Cortex of kidney (tissue), 1 donor: ENCODE measurements around the gene PRR9.
"Not testable (repeated sequence)": the region's sequence is repeated elsewhere in the genome, so short reads cannot be mapped to it uniquely, and the experiment has no call there.

Source experiments
- DNase-seq: peaks from one replicate; lab custom pipeline; 2025; lab: John Stamatoyannopoulos, UW

The PRR9 gene

GRCh38 chr1:153229076-153229829, 11.9 kb downstream of the PRR9 start:
- not testable (repeated sequence) for DNase-seq

DNA sequence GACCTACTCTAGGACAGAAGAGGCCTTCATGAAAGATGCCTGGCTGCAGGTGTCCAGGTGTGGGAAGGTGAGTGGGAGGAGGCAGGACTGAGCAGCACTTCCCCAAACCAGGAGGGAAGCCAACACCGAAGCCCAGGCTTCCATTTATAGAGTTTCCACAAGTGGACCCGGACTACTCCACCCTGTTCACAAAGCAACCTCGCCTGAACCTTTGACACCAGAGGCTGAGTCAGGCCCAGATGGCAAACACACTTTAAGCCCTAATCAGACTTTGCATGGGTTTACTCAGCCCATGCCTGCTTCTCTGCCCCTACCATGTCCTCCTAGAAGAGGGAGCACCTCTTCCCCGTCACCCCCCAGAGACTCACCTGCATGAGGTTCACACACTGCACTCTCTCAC, 14.0 kb downstream of the PRR9 start:
- DNase-seq: no peak

DNA sequence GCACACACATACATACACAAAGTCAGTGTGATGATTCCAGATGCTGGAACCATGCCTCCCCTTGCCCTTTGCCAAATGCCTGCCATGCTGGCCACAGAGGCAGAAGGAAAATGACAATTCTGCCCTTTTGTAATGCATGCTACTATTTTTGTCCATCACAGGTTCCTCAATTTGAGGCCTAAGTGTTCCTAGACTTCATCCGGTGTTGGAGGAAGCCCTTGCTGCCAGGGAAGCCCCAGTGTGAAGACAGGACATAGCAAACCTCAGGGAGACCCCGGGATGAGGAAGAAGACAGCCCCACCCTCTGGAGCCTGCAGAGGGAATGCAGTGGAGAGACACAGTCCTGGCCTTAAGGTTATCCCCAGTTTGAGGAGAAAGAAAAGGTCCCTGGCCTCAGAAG, 14.4 kb downstream of the PRR9 start:
- no peak for DNase-seq

DNA sequence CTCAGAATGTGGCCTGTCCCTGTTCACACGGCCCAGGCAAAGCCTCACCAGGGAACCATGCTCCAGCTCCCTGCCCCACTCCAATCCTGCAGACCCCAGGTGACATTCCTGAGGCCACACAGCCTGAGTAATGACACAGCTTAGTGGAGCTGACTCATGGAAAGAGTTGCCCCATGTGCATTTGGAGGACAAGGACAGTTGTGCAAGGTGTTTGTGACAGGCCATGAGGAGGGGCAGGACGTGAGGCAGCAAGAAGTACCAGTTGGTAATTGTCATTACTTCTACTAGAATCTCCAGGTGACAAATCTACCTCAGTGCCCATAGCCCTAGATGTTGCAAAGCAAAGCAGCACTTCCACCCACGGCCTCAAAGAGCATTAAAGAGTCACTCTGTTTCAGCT, 15.2 kb downstream of the PRR9 start:
- no peak for DNase-seq

DNA sequence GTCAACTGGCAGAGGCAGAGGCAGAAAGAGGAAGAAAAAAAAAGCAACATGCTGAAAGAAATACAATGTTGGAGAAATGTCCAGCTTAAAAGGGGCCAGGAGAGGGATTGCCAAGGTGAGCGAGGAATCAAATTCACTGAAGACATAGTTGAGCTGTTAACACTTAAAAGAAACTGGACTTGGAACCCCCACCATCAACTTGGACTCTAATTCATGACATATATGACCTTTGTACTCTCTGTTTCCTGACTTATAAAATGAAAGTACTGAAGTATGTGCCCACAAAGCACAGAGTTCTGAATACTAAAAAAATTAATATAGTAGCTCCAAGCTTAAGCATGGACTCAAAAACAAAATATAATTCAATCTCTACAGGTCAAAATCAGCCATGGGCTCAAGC, 16.1 kb downstream of the PRR9 start:
- DNase-seq: no peak

GRCh38 chr1:153238527-153238926, 21.1 kb downstream of the PRR9 start:
- no peak for DNase-seq

DNA sequence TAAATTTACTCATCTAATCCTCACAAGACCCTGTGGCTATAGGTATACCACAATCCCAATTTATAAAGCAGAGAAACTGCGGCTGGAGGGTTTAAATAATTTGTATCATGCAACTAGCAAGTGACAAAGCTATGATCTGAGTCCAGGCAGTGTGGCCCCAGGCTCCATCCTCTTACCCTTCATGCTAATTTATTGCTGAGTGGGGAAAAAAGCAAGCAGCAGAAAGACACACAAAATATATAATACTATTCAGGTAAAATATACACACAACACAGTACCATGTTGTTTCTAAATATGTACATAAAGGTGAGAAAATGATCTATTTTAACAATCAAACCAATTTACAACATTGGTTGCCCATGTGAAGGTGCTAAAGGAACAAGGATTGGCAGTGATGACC, 24.8 kb downstream of the PRR9 start:
- no peak for DNase-seq

DNA sequence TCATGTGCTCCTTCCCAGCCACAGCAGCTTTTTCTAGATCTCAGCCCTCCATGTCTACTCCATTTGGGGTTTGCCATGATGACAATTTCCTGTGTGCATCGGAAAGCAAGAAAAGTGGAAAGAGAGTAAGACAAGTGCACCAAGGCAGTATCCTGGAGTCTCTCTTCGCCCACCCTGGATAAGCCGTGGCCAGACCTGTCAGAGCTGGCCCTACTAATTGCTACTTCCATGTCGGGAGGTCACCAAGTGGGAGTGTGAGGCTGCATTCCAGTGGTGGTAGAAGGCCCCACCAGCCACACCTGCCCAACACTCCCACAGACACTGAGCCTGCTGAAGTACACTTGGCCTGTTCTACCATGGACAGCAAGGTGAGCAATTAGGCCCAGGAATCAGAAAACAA, 28.1 kb downstream of the PRR9 start:
- no peak for DNase-seq

DNA sequence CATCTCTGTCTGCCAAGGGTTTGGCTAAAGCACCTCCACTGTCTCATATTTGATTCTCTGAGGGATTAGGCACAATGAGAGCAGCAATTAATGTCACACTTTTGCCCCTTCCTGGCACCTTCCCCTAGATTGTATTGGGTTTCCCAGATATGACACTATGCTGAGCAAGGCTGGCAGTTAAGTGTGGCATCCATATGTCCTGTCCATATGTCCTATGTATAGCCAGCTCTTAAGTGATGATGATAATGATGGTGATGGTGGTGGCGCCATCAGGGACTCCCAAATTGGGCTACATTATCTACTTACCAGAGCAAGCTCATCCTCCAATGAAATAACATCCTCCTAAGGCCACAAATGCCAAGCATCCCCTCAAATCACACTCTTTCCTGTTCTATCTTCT, 28.6 kb downstream of the PRR9 start:
- DNase-seq: no peak

GRCh38 chr1:153246825-153247224, 29.4 kb downstream of the PRR9 start:
- DNase-seq: no peak

DNA sequence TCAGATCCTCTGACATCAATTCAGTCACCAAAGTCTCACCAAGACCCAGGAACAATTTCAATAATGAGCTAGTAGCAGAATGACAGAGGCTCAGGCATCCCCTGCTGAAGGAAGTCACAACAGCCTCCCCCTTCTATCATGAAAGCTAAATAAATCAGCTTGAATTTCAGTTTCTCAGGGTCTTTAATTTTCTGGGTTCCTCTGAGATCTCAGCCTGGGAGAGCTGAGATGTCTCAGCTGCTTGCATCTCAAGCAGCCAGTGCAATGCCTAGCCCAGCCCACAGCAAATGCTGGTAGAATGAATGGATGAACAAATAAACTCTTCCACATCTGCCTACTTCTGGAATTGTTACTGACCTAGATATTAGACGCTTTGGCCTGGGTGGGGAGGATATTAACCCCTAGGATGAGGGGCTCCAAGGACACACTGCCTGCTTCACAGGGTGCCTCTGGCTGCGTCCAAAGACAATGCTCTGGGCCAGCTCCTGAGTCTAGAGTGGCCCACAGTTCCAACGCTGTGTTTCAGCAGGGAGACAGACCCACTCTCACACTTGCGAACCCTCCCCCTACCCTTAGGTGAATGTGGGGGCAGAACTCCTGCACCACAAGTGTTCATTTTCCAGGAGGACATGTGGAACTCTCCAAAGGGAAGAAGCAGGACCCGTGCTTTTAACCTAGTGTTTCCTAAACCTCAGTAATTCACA, 30.9 kb downstream of the PRR9 start:
- no peak for DNase-seq

DNA sequence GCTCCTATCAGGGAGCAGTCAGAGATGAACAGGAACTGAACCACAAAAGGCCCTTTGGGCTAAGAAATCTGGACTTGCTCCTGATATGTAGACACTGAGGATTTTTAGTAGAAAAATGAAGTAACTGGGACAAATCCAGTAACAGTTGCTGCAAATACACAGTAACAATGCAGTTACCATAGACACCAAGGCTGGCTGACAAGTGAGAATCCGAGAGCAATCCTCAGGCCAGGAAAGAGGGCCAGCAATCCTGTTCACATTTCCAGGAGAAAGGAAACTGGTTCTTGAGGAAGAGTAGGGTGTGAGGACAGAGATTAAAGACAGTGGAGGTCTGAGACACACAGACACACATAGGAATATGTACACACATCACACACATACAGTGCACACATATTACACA, 32.8 kb downstream of the PRR9 start:
- DNase-seq: no peak

DNA sequence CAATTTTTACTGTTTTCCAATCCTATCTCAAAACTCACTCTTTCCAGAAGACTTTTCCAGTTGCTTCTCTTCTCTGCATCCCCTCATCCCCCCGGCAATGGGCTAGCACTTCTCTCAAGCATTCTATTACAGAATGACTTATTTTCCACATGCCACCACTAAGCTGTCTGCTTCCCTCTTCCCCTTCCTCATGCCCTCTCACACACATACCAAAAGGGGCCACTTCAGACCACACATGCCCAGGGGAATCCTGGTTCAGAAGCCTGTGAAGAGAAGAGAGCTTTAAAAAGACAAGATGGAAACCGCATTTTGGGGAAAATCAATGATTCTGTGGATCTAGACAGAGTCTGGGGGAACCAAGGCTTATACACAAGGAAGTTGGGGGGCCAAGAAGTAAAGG, 33.7 kb downstream of the PRR9 start:
- no peak for DNase-seq

DNA sequence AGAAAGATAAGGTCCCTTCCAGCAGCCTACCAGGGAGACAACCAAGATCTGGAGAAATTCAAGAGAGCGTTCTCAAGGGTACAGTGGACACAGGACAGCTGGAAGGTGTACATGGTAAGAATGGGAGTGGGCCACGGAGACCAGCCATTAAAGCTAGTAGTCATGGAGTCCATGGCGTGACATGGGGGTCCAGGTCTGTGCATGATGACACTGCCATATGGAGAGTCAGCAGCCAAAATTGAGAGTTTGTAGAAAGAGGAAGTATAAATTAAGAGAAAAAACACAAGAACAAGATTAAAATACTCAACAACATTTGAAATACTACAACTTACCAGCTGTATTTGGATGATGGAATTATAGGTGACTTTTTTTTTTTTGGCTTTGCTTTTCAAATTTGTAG, 34.2 kb downstream of the PRR9 start:
- DNase-seq: no peak

DNA sequence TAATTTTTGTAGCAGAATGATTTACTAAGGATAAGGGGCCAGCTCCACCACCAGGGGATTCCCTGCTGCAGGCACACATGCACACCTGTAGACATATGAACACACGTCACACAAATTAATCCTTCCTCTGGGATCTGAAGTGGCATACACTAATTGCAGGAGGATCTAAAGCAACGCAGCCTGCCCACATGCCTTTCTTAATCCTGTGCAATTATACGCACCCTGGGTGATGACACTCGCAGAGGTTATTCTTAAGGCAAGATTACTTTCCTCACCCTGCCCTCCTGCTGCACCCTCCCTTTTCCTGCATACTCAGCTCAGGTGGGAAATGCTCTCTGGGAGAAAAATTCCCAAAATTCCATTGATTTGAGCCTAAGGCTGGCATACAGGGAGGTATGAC, 34.6 kb downstream of the PRR9 start:
- no peak for DNase-seq

DNA sequence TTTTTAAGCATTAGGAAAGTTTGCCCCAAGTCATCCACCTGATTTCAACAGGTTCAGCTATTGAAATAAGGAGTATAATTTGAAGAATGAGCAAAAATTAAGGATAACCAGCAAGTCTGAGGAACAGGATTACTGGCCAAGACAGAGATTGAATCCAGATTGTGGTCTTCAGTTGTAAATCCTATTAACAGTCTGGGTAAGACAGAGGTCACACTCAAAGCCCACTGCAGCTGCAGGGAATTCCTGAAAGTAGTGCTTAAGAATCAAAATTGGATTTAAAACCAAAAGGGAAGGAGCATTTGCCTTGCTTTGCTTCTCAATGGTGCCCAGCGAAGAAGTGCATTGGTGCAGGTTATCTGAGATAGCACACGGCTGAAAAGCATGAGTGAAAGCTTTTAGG, 35.7 kb downstream of the PRR9 start:
- DNase-seq: no peak

DNA sequence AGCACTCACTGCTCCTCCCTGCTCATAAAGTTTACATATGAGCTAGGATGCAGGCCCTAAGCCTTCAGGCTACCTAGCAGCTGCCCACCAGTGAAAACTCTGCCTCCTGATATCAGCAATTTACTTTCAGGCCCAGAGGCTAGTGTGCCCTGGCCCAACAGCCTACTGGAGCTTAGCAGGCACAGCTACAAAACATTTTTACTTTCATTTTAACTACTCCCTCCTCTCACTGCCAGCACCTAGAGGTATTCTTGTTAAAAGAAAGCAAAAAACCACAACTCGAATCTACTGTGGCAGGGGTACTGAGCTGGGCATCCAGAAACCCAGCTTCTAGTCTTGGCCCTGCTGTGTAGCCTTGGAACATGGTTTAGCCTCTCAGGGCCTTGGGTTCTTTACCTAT, 36.3 kb downstream of the PRR9 start:
- DNase-seq: no peak

- no peak for DNase-seq
Measured at GRCh38 chr1:153259387-153259786, 42.0 kb downstream of the PRR9 start, which contains the start of gene LORICRIN. Gene LORICRIN (plus strand): TSS chr1:153259687. CDS start chr1:153260950, 1,263 bp downstream.

GRCh38 chr1:153260585-153261280, 43.3 kb downstream of the PRR9 start:
- no peak for DNase-seq

DNA sequence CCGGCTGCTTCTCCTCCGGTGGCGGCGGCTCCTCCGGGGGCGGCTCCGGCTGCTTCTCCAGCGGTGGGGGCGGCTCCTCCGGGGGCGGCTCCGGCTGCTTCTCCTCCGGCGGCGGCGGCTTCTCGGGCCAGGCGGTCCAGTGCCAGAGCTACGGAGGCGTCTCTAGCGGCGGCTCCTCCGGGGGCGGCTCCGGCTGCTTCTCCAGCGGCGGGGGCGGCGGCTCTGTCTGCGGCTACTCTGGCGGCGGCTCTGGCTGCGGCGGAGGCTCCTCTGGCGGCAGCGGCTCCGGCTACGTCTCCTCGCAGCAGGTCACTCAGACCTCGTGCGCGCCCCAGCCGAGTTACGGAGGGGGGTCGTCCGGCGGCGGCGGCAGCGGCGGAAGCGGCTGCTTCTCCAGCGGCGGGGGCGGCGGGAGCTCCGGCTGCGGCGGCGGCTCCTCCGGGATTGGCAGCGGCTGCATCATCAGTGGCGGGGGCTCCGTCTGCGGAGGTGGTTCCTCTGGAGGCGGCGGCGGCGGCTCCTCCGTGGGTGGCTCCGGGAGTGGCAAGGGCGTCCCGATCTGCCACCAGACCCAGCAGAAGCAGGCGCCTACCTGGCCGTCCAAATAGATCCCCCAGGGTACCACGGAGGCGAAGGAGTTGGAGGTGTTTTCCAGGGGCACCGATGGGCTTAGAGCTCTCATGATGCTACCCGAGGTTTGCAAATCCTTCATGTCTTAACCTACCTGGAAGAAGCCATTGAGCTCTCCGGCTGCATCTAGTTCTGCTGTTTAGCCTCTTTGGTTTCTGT, 44.1 kb downstream of the PRR9 start:
- DNase-seq: no peak

- DNase-seq: no peak
Measured at GRCh38 chr1:153262070-153262366, 44.6 kb downstream of the PRR9 start.

DNA sequence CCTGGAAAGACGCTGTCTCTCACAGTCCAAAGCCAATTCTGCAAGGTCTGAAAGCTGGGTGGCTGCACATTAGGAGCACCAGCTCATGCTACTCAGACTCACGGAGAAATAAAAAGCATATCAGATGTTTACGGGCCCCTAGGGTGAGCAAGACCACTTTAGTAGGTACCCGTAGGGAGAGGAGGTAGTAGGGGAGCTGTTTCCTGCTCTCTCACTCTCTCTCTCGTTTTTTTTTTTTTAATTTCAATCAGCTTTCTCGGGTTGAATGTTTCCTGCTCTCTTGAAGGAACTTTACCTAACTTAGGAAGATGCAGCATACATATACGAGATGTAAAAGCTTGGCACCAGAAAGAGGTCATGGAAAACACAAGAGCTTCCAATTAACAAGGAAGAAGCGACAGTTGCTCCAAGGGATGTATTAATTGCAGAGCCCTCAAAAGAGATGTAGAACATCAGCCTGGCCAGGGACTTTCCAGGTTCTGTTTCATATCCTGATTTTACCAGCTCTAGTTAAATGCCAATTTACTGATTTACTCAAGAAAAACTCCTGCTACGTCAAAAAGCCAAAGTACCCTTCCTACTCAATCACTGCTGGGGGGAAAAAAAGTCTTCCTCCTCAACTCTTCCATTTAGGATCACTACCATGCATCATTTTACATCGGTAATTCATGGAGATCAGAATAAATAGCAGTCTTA, 45.2 kb downstream of the PRR9 start:
- DNase-seq: no peak
